ENCODE measurements around the gene MYO6.

GRCh38 chr6:75943381-75943780 is 194.3 kb downstream of the MYO6 start:
- TF ChIP-seq EP300 (IDR thresholded peaks at IDR 0.05; ENCODE audit: borderline replicate concordance in 1 of 2, low read depth in 2 of 2, low read length in 2 of 2) (no peak), TAF1 (IDR thresholded peaks at IDR 0.05; ENCODE audit: low read depth, low read length) (no peak), CTCF (IDR thresholded peaks at IDR 0.05; ENCODE audit: control extremely low read depth in 1 of 3, insufficient read depth in 1 of 3, low read depth in 1 of 3, low read length in 3 of 3) (no peak), EZH2 (IDR thresholded peaks at IDR 0.05; ENCODE audit: low read depth, low read length, severe bottlenecking) (no peak), POLR2A (IDR thresholded peaks at IDR 0.05; ENCODE audit: control extremely low read depth in 1 of 2, low read depth in 2 of 2, low read length in 2 of 2) (no peak), SP4 (IDR thresholded peaks at IDR 0.05; ENCODE audit: low read length) (no peak), TCF12 (IDR thresholded peaks at IDR 0.05; ENCODE audit: low read depth, low read length) (no peak), CEBPB (IDR thresholded peaks at IDR 0.05; ENCODE audit: low read depth, low read length) (no peak), BCL11A (IDR thresholded peaks at IDR 0.05; ENCODE audit: low read depth in 2 of 2, low read length in 2 of 2) (no peak)

Data from H1 (cell line).